ENCODE measurements around the gene UGT1A1. TPM values are rescaled to one million over a fixed set of nuclear protein-coding genes. Genes with fewer than 3 reads are reported as not detected.

The UGT1A1 gene
- total RNA-seq, 1 experiment from 2014 or later = not detected

- no peak overlapping the region for H3K18ac ChIP-seq (ENCODE audit: insufficient read length, low read depth, low read length)
- no peak overlapping the region for H3K9ac ChIP-seq (ENCODE audit: extremely low read depth, insufficient read length, low read length)
- H3K23ac ChIP-seq (ENCODE audit: insufficient read length, low read depth, low read length) = no peak overlapping the region
Measured at GRCh38 chr2:233789554-233789953, 29.5 kb downstream of the UGT1A1 start.

More at GRCh38 chr2:233789554-233789953, 29.5 kb downstream of the UGT1A1 start:
- Histone ChIP-seq H3K4me1 (ENCODE audit: insufficient read depth, low read length) (no peaks in the 10 kb centered on the region), H3K14ac (ENCODE audit: insufficient read depth, low read length) (no peak overlapping the region; the same call in 1 of the 2 replicates), H2AK5ac (ENCODE audit: insufficient read length, low read length) (no peak overlapping the region), H3K27ac (ENCODE audit: insufficient read length, low read depth, low read length) (no peak overlapping the region), H3K79me2 (ENCODE audit: insufficient read depth, low read length) (no peaks in the 10 kb centered on the region), H3K27me3 (ENCODE audit: insufficient read depth, low read length) (no peaks in the 10 kb centered on the region), H2AFZ (ENCODE audit: low read length) (no peak overlapping the region), H4K91ac (ENCODE audit: insufficient read length, low read depth, low read length) (no peak overlapping the region), H3T11ph (ENCODE audit: low read length) (no peak overlapping the region), H3K9me3 (ENCODE audit: control insufficient read depth, low read depth, low read length) (no peaks in the 10 kb centered on the region), H2BK120ac (ENCODE audit: low read depth, low read length, poor library complexity, severe bottlenecking) (no peak overlapping the region), H4K20me1 (ENCODE audit: control insufficient read depth, insufficient read depth, insufficient read length) (no peaks in the 10 kb centered on the region), H2BK15ac (ENCODE audit: low read depth, low read length) (no peak overlapping the region), H3K4me2 (ENCODE audit: insufficient read depth, insufficient read length, low read length) (no peak overlapping the region), H3K23me2 (ENCODE audit: insufficient read length, low read depth, low read length, poor library complexity, severe bottlenecking) (no peaks in the 10 kb centered on the region), H4K8ac (replicated peaks; ENCODE audit: insufficient read length, low read depth, low read length) (no peak overlapping the region), H4K5ac (ENCODE audit: insufficient read length, low read depth, low read length) (no peak overlapping the region), H2BK20ac (ENCODE audit: low read depth, low read length, poor library complexity, severe bottlenecking) (no peak overlapping the region), H3K79me1 (ENCODE audit: insufficient read depth, low read depth, low read length, poor library complexity, severe bottlenecking) (no peaks in the 10 kb centered on the region), H2BK12ac (ENCODE audit: insufficient read length, low read depth, low read length) (no peak overlapping the region), H3K4ac (ENCODE audit: low read depth, low read length) (no peak overlapping the region), H3K56ac (ENCODE audit: insufficient read length, low read depth, low read length) (no peak overlapping the region), H2BK5ac (ENCODE audit: insufficient read length, low read length) (no peak overlapping the region)
- DNase-seq = peak; percentile 23
- Mint-ChIP-seq H3K4me3 (no peak overlapping the region), H3K4me1 (no peaks in the 10 kb centered on the region), H3K9me3 (peaks cover 3 to 5% of the 10 kb centered on the region in 2 experiments; a peak in 2 of 5 replicates), H3K27me3 (ENCODE audit: low read depth) (peaks cover 10% of the 10 kb centered on the region), H3K36me3 (ENCODE audit: insufficient read depth in 1 of 3, low read depth in 3 of 3) (no peaks in the 10 kb centered on the region; a peak in 1 of 7 replicates), H3K27ac (no peak overlapping the region)
- no peak for TF ChIP-seq CTCF (conservative IDR thresholded peaks at IDR 0.05)
- WGBS (ENCODE audit: extremely low coverage, insufficient read length, low lambda C conversion rate) = no CpG with 5 or more reads among the region's 7 CpGs
